Activated CD4-positive, alpha-beta T cell treated with anti-CD3 and anti-CD28 coated beads, Interleukin-2, amount 10 ng/mL, durations not matched to agents 7 days and 5 days (primary cell): ENCODE measurements around the gene SEPTIN3. TPM values are rescaled to one million over a fixed set of nuclear protein-coding genes. Genes with fewer than 3 reads are reported as not detected.
A peak's percentile ranks its signal among the peaks of the same experiment; 100 is the strongest.

Source experiments
- CTCF ChIA-PET: fragments of 350-600 bp; sonication (Branson Sonifier 250); formaldehyde crosslinking; loops from one replicate; lab custom pipeline; 2021; ENCODE audit warnings: antibody characterized with exemption; lab: Charles Lee
- POLR2A ChIA-PET: fragments of 350-600 bp; sonication (Branson Sonifier 250); formaldehyde crosslinking; loops from one replicate; lab custom pipeline; 2021; ENCODE audit warnings: antibody characterized with exemption; lab: Charles Lee
- DNase-seq: peaks from one replicate; pipeline ENCODE4 v3.0.0-alpha.2; 2020
- H3K27ac Mint-ChIP-seq: one replicate; pipeline ENCODE4 v1.8.0; 2021; ENCODE audit warnings: mild to moderate bottlenecking, moderate library complexity, mixed read lengths
- H3K27me3 Mint-ChIP-seq: one replicate; pipeline ENCODE4 v1.8.0; 2021; ENCODE audit warnings: mixed read lengths
- H3K36me3 Mint-ChIP-seq: one replicate; pipeline ENCODE4 v1.8.0; 2021; ENCODE audit warnings: low read depth, mixed read lengths
- H3K4me1 Mint-ChIP-seq: one replicate; pipeline ENCODE4 v1.8.0; 2021; ENCODE audit warnings: mixed read lengths
- H3K4me3 Mint-ChIP-seq: one replicate; pipeline ENCODE4 v1.8.0; 2021; ENCODE audit warnings: mild to moderate bottlenecking, moderate library complexity, mixed read lengths
- H3K9me3 Mint-ChIP-seq: one replicate; pipeline ENCODE4 v1.8.0; 2021; ENCODE audit warnings: mixed read lengths
- total RNA-seq, 2 experiments: library from RNA; stranded (reverse); gene quantifications; one replicate each; pipeline ENCODE4 v1.2.3, GENCODE V29; 2021

The SEPTIN3 gene
- total RNA-seq, 2 experiments from 2014 or later, result 1.4 to 1.6 TPM

DNA sequence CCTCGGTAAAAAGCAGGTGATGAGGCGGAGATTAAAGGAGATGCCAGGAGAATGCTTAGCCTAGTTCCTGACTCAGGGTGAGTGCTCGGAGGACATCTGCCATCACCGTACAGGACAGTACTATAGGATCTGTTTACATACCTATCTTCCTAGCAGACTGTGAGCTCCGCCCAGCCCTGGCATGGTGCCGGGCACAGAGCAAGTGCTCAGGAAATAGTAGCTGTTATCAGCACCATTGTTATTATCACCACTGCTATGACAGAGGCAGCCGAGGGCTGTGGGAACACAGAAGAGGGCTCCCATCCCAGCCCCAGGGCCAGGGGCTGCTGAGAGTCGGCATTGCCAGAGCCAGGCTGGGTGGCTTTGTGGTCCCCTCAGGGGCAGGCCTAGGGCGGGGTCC lies 642 bp upstream of the SEPTIN3 start:
- ChIA-PET CTCF (interaction anchor here (1.0 to 1.3 kb wide), 3 partner anchors 9 to 123 kb away, joined by 3 to 4 read pairs (median 4); no protein-coding TSS in a partner anchor), POLR2A (interaction anchor here (0.6 kb wide), 1 partner anchor 476 kb away, joined by 3 read pairs; no protein-coding TSS in a partner anchor)
- no peak overlapping the region for H3K27ac Mint-ChIP-seq

DNA sequence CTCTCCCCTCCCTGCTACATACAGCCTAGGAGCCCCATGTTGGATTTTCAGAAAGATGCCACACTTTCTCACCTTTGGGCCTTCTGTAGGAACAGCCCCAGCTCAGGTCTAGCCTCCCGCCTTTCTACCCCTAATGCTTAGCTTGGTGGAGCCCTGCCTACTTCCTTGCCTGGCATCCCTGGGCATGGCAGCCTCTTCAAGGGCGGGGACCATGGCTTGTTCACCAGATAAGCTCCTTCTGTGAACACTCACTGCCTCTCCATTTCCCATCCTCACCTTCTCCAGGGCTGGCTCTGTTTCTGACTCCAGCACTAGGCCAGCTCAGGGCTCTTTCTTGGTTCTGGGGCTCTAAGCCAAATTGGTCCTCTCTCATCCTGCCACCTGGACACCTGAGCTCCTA lies 1.4 kb downstream of the SEPTIN3 start:
- H3K4me3 Mint-ChIP-seq, result no peak overlapping the region
- H3K9me3 Mint-ChIP-seq, result no peaks in the 10 kb centered on the region
- H3K27me3 Mint-ChIP-seq, result peaks cover 20% of the 10 kb centered on the region
- ChIA-PET POLR2A (interaction anchor here (1.3 kb wide), 1 partner anchor 24 kb away, joined by 3 read pairs; the partner anchor contains the start of gene CENPM), CTCF (interaction anchor here (0.7 to 1.9 kb wide), 6 partner anchors 13 to 273 kb away, joined by 3 to 6 read pairs (median 4); partner anchors contain the start of genes CENPM, NDUFA6 and TNFRSF13C)
- no peak for DNase-seq
- peaks cover 5% of the 10 kb centered on the region for H3K4me1 Mint-ChIP-seq
- no peak overlapping the region for H3K27ac Mint-ChIP-seq
- H3K36me3 Mint-ChIP-seq, result no peaks in the 10 kb centered on the region

More for the DNA sequence above, 642 bp upstream of the SEPTIN3 start:
- Mint-ChIP-seq H3K9me3 (no peaks in the 10 kb centered on the region), H3K36me3 (no peaks in the 10 kb centered on the region), H3K4me3 (no peak overlapping the region), H3K27me3 (peaks cover 6% of the 10 kb centered on the region), H3K4me1 (peaks cover 5% of the 10 kb centered on the region)
- no peak for DNase-seq

DNA sequence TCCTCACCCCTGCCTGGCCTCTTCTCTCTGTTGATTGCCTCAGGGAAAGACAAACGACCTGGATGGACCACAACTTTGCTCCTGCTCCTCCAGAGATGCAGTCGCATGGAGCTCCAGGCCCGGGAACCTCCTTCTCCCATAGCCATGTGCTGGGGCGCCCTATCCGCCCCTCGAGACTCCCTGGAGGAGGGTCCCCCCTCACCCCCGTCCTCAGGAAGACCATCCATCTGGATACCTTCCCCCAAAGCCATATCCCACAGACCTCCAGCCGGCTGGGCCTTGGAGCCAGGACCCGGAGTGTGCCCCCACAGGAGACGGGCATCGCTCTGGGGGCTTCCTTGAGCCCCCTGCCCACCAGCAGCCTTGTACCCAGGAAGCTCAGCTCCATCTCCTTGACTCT lies 2.2 kb downstream of the SEPTIN3 start:
- CTCF ChIA-PET, result interaction anchor here (1.4 to 1.9 kb wide), 5 partner anchors 12 to 274 kb away, joined by 3 to 6 read pairs (median 4); partner anchors contain the start of genes NDUFA6 and TNFRSF13C
- no peak overlapping the region for H3K4me3 Mint-ChIP-seq
- no peaks in the 10 kb centered on the region for H3K9me3 Mint-ChIP-seq
- POLR2A ChIA-PET, result interaction anchor here (1.3 kb wide), 1 partner anchor 25 kb away, joined by 3 read pairs; the partner anchor contains the start of gene CENPM
- H3K27me3 Mint-ChIP-seq, result peaks cover 27% of the 10 kb centered on the region
- H3K36me3 Mint-ChIP-seq, result no peaks in the 10 kb centered on the region
- DNase-seq, result no peak
- no peak overlapping the region for H3K27ac Mint-ChIP-seq
- H3K4me1 Mint-ChIP-seq, result peaks cover 11% of the 10 kb centered on the region

DNA sequence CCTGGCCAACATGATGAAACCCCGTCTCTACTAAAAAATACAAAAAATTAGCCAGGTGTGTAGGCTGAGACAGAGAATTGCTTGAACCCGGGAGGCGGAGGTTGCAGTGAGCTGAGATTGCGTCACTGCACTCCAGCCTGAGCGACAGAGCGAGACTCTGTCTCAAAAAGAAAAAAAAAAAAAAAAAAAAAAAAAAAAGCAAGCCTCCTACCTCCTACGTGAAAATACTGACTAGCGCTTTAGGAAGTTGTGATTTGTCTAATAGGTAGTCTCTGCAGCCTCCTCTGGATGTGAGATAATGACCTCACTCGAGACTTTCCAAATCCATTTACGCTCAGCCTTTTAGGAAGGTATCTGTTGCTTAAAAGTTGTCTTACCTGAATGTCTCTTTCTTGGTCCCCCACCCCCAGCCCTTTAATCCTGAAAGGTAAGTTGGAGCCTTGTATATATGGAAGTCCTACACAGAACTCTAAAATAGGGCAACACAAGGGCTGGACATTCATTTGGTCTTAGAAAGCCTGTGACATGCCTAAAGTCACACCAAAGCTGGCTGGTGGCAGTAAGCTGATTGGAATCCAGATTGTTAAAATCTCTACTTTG lies 5.5 kb downstream of the SEPTIN3 start:
- Mint-ChIP-seq H3K36me3 (no peaks in the 10 kb centered on the region), H3K4me3 (no peak overlapping the region), H3K9me3 (no peaks in the 10 kb centered on the region), H3K27me3 (peaks cover 49% of the 10 kb centered on the region), H3K27ac (no peak overlapping the region), H3K4me1 (peaks cover 11% of the 10 kb centered on the region)
- ChIA-PET POLR2A (interaction anchor here (0.6 kb wide), 2 partner anchors 132 to 384 kb away, joined by 3 to 5 read pairs; no protein-coding TSS in a partner anchor), CTCF (interaction anchor here (2.0 kb wide), 1 partner anchor 116 kb away, joined by 6 read pairs; the partner anchor contains the start of gene NDUFA6)
- DNase-seq, result no peak

DNA sequence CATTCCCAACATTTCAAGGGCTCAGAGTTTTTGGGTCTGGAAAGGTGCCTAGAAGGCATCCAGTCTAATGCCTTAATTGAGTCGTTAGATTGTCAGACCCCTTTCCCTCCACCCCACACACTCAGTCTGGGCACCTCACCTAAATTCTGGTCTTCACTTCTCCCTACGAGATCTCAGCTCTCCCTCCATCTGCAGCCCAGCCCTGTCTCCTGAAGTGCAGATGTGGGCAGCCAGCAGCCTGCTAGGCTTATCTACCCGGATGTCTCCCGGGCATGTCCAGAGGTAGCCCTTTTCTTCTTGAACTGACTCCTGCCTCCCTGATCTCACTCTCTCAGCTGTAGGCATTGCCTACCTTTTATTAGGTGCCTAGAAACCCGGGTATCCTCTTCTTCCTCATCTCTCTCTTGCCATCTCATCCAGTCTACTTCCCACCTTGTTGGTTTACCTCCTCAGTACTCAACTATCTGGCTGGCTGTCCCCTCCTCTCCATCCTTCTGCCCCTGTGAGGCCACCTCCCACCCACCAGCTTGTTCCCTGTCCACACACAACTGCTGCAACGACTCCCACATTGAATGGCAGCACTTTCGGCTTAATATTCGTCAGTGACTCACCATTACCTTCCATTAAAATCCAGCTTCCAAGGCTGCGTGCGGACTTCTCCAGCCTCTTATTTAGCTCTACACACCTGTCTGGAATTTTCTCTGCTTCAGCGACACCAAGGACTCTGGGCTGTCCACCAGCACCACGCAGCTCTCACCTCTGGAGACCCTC lies 6.2 kb downstream of the SEPTIN3 start:
- peaks cover 11% of the 10 kb centered on the region for H3K4me1 Mint-ChIP-seq
- no peaks in the 10 kb centered on the region for H3K36me3 Mint-ChIP-seq
- no peaks in the 10 kb centered on the region for H3K9me3 Mint-ChIP-seq
- ChIA-PET POLR2A (interaction anchor here (0.6 kb wide), 2 partner anchors 132 to 384 kb away, joined by 3 to 5 read pairs; no protein-coding TSS in a partner anchor), CTCF (interaction anchor here (0.6 to 2.0 kb wide), 2 partner anchors 115 to 432 kb away, joined by 3 to 6 read pairs; partner anchors contain the start of gene NDUFA6)
- DNase-seq, result no peak
- H3K4me3 Mint-ChIP-seq, result peak overlapping the region; percentile 65
- H3K27ac Mint-ChIP-seq, result no peak overlapping the region
- peaks cover 50% of the 10 kb centered on the region for H3K27me3 Mint-ChIP-seq

DNA sequence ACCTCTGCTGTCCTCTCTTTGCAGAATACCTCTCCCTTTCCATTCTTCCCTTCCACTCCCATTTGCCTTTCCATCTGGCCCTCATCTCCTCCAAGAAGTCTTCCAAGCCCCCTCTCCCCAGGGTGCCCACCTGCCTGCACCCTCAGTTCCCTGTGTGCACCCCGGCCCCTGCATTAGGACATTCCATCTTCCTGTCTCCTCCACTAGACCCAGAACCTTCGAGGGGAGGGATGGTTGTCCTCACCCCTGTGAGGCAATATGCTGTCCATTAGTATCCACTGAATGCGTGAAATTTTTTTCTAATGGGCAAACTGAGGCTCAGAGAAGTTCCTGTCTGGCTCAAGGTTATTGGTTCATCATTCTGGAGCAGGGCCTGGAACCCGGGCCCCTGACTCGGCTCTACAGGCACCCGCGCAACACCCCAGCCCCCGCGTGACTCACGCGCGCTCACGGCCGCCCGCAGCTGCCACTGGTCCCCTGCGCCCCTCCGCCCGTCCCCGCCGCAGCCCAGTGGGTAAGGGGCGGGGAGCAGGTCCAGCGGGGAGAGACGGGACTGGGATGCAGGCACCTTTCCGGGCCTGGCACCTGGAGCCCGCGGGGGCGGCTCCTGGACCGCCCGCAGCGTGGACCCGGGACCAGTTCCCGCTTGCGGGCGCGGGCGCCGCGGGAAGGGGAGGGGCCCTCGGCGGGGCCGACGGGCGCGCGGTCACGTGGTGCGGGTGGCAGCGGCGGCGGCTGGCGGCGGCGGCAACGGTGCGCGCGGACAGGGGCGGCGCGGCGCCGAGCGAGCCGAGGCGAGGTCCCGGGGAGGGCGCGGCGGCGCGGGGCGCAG lies 7.0 kb downstream of the SEPTIN3 start:
- DNase-seq, result peak; percentile 45
- Mint-ChIP-seq H3K27me3 (peaks cover 50% of the 10 kb centered on the region), H3K27ac (no peak overlapping the region), H3K4me1 (peaks cover 11% of the 10 kb centered on the region), H3K36me3 (no peaks in the 10 kb centered on the region), H3K9me3 (no peaks in the 10 kb centered on the region), H3K4me3 (peak overlapping the region; percentile 65)
- CTCF ChIA-PET, result interaction anchor here (2.0 kb wide), 1 partner anchor 115 kb away, joined by 6 read pairs; the partner anchor contains the start of gene NDUFA6
- POLR2A ChIA-PET, result no interaction called here

DNA sequence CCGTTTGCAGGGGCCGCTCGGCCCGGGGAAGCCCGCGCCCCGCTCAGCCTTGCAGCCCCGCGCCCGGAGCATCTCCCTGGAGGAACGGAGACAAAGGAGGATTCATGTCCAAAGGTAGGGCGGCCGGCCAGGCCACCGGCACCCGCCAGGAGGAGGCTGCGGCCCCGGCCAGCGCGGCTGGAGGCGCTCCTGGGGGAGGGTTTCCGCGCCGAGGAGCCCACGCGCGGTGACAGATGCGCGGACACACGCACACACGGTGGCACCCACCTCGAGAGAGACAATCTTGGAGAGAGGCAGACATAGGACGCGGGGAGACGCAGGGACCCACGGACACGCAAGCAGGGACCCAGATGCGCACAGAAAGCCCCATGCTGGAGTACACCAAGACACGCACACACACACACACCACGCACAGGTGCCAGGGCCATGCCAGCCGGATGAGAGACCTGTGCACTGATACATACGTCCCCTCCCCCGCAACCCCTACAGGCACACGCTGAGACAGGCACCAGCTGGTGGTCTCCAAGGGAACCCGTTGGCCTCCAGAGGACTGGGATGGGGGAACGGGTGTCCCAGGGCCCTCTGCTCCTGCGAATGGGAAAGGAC lies 7.8 kb downstream of the SEPTIN3 start:
- H3K4me1 Mint-ChIP-seq, result peaks cover 11% of the 10 kb centered on the region
- H3K36me3 Mint-ChIP-seq, result no peaks in the 10 kb centered on the region
- CTCF ChIA-PET, result no interaction called here
- no peak overlapping the region for H3K4me3 Mint-ChIP-seq
- no peaks in the 10 kb centered on the region for H3K9me3 Mint-ChIP-seq
- H3K27ac Mint-ChIP-seq, result no peak overlapping the region
- H3K27me3 Mint-ChIP-seq, result peaks cover 50% of the 10 kb centered on the region
- POLR2A ChIA-PET, result no interaction called here
- DNase-seq, result no peak

DNA sequence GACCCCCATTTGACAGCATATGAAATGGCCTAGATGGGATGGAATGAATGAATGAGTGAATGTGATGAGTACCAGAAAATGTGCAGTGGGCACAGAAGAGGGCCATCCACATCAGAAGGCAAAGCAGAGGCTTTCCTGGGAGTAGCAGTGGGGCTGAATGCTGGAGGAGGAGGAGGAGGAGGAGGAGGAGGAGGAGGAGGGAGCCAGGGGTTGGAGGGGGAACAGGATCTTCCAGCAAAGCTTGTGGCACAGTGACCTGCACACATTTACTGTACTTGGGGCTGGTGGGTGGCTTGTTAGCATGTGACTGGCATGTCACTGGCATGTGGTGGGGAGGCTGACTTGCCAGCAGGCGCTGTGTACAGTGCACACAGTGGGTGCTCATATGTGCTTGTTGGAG lies 9.5 kb downstream of the SEPTIN3 start:
- Mint-ChIP-seq H3K4me1 (peaks cover 11% of the 10 kb centered on the region), H3K27me3 (peaks cover 44% of the 10 kb centered on the region), H3K27ac (no peak overlapping the region), H3K9me3 (no peaks in the 10 kb centered on the region), H3K4me3 (no peak overlapping the region), H3K36me3 (no peaks in the 10 kb centered on the region)
- no peak for DNase-seq
- CTCF ChIA-PET, result no interaction called here
- POLR2A ChIA-PET, result no interaction called here

DNA sequence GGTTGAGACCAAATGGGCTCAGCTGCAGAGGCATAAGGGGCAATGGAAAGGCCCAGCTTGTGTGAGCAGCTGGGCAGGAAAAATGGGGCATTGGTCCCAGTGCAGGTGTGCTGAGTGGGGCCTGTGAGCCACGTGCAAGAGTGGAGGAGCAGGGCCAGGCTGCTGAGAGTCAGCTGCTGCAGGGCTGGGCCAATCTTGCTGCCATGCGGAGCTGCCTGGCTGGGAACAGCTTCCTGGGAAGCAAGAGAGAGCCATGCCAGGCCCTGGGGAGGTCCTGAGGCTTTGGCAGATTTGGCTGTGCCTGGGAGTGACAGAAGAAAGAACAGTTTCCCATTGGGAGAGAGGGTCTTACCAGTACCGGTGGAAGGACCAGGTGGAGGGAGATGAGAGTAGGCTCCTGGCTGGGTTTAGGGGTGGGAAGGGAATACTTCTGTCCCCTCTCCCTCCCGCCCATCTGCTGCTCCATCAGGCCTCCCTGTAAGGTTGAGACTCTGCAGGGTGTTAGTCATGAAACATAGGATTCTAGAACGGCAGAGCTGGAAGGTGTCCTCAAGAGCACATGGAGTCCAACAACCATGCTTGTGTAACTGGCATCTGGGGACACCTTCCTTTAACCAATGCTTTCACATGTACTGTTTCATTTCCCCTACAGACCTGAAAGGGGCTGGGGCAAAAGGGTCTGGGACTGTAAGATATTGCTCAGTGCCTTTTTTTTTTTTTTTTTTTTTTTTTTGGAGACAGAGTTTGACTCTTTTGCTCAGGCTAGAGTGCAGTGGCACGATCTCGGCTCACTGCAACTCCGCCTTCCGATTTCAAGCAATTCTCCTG lies 10.4 kb downstream of the SEPTIN3 start:
- Mint-ChIP-seq H3K27ac (no peak overlapping the region), H3K4me1 (peaks cover 11% of the 10 kb centered on the region), H3K27me3 (peaks cover 40% of the 10 kb centered on the region), H3K9me3 (no peaks in the 10 kb centered on the region), H3K36me3 (no peaks in the 10 kb centered on the region), H3K4me3 (no peak overlapping the region)
- CTCF ChIA-PET, result no interaction called here
- POLR2A ChIA-PET, result no interaction called here
- DNase-seq, result no peak

DNA sequence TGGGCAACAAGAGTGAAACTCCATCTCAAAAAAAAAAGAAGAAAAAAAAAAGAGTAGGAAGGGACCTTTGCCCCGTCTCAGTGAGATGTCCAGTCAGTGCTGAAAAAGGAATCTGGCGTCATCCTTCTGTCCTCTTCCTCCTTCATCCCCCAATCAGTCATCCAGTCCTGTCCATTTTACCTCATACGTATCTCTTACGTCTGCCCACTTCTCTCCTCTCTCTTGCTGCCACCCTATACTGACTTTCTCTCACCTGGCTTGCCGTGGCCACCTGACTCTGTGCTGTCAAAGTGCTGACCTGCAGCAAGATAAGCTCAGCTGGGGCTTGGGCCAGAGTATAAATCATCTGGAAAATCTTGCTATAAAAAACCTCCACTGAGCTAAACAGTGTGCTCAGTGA lies 13.6 kb downstream of the SEPTIN3 start:
- H3K4me3 Mint-ChIP-seq, result no peak overlapping the region
- CTCF ChIA-PET, result interaction anchor here (1.0 to 1.3 kb wide), 5 partner anchors 12 to 203 kb away, joined by 3 to 6 read pairs (median 3); partner anchors contain the start of genes NAGA and WBP2NL

More for the DNA sequence above, 13.6 kb downstream of the SEPTIN3 start:
- POLR2A ChIA-PET, result interaction anchor here (0.6 kb wide), 1 partner anchor 72 kb away, joined by 4 read pairs; no protein-coding TSS in a partner anchor
- DNase-seq, result no peak
- Mint-ChIP-seq H3K4me1 (no peaks in the 10 kb centered on the region), H3K27me3 (peaks cover 13% of the 10 kb centered on the region), H3K36me3 (no peaks in the 10 kb centered on the region), H3K9me3 (no peaks in the 10 kb centered on the region), H3K27ac (no peak overlapping the region)
